ENCODE data around the gene GLS. TPM values are rescaled to one million over a fixed set of nuclear protein-coding genes. Genes with fewer than 3 reads are reported as not detected.
A peak's percentile ranks its signal among the peaks of the same experiment; 100 is the strongest.

GLS gene
- total and polyA plus RNA-seq, 4 donors, result 31.1 to 318 (median 104) TPM

DNA sequence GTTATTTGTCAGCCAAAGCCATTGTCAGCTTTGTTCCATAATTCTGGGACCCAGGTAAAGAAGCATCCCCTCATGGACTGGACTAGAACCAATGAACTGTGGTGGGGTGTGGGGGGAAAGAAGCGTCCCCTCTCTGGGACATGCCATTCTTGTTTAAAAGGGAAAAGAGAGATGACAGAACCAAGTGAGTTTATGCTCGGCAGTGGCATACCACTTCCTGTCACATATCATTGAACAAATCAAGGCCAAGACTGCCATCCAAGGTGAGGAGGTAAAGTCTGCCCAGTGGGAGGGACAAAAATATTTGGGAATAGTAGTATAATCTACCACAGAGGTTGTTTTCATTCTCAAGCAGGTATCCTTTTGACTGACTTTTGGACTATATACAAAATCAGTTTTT is 4.7 kb upstream of the GLS start:
- ATAC-seq (ENCODE audit: insufficient read depth, low FRiP score) (no peak), DNase-seq (no peak)
- Histone ChIP-seq H3K36me3 (ENCODE audit: control insufficient read depth in 4 of 4, insufficient read depth in 4 of 4, low read length in 4 of 4) (no peaks in the 10 kb centered on the region), H3K4me3 (no peak overlapping the region), H3K4me1 (ENCODE audit: control insufficient read depth in 5 of 5, insufficient read depth in 5 of 5, low read length in 5 of 5) (peaks cover 0 to 14% (median 0%) of the 10 kb centered on the region in 5 donors), H3K27ac (ENCODE audit: low read depth in 1 of 2, low read length in 1 of 2) (no peak overlapping the region), H3K27me3 (ENCODE audit: control insufficient read depth in 3 of 3, insufficient read depth in 3 of 3, low read length in 2 of 3) (no peaks in the 10 kb centered on the region), H3K9ac (ENCODE audit: insufficient read depth in 1 of 2, low read length in 2 of 2) (no peak overlapping the region), H3K9me3 (ENCODE audit: control insufficient read depth in 4 of 4, insufficient read depth in 3 of 4, low read length in 3 of 4) (no peaks in the 10 kb centered on the region)
- TF ChIP-seq CTCF (IDR thresholded peaks at IDR 0.05; ENCODE audit: control extremely low read depth, extremely low read depth), result no peak
- WGBS, 2 donors, result 27 to 41% methylated on average over 2 of the region's 2 CpGs

- no peak overlapping the region for H3K27ac ChIP-seq (ENCODE audit: low read depth in 1 of 2, low read length in 1 of 2)
- no peaks in the 10 kb centered on the region for H3K36me3 ChIP-seq (ENCODE audit: control insufficient read depth in 4 of 4, insufficient read depth in 4 of 4, low read length in 4 of 4)
- no peaks in the 10 kb centered on the region for H3K9me3 ChIP-seq (ENCODE audit: control insufficient read depth in 4 of 4, insufficient read depth in 3 of 4, low read length in 3 of 4)
- no peaks in the 10 kb centered on the region for H3K27me3 ChIP-seq (ENCODE audit: control insufficient read depth in 3 of 3, insufficient read depth in 3 of 3, low read length in 2 of 3)
- ATAC-seq (ENCODE audit: insufficient read depth, low FRiP score), result no peak
- H3K9ac ChIP-seq (ENCODE audit: insufficient read depth in 1 of 2, low read length in 2 of 2), result no peak overlapping the region
- no peak overlapping the region for H3K4me3 ChIP-seq
- H3K4me1 ChIP-seq (ENCODE audit: control insufficient read depth in 5 of 5, insufficient read depth in 5 of 5, low read length in 5 of 5), result peaks cover 0 to 14% (median 0%) of the 10 kb centered on the region in 5 donors
- TF ChIP-seq CTCF (IDR thresholded peaks at IDR 0.05; ENCODE audit: control extremely low read depth, extremely low read depth), result no peak
- peak in 2 of 3 donors; percentile 76 to 85 for DNase-seq
- WGBS, 2 donors, result 44 to 52% methylated on average over 1 of the region's 1 CpG
These were observed 4.0 kb upstream of the GLS start for GRCh38 chr2:190876631-190877030.

- Histone ChIP-seq H3K36me3 (ENCODE audit: control insufficient read depth in 4 of 4, insufficient read depth in 4 of 4, low read length in 4 of 4) (no peaks in the 10 kb centered on the region), H3K4me1 (ENCODE audit: control insufficient read depth in 5 of 5, insufficient read depth in 5 of 5, low read length in 5 of 5) (peaks cover 0 to 19% (median 0%) of the 10 kb centered on the region in 5 donors), H3K9me3 (ENCODE audit: control insufficient read depth in 4 of 4, insufficient read depth in 3 of 4, low read length in 3 of 4) (no peaks in the 10 kb centered on the region), H3K9ac (ENCODE audit: insufficient read depth in 1 of 2, low read length in 2 of 2) (no peak overlapping the region), H3K27ac (ENCODE audit: low read depth in 1 of 2, low read length in 1 of 2) (no peak overlapping the region), H3K4me3 (no peak overlapping the region), H3K27me3 (ENCODE audit: control insufficient read depth in 3 of 3, insufficient read depth in 3 of 3, low read length in 2 of 3) (no peaks in the 10 kb centered on the region)
- TF ChIP-seq CTCF (IDR thresholded peaks at IDR 0.05; ENCODE audit: control extremely low read depth, extremely low read depth), result no peak
- DNase-seq (no peak), ATAC-seq (ENCODE audit: insufficient read depth, low FRiP score) (no peak)
- WGBS, 2 donors, result 80 to 85% methylated on average over 2 of the region's 2 CpGs
These were observed 3.2 kb upstream of the GLS start for GRCh38 chr2:190877436-190877835.

All from lung (tissue), 12 donors.